Measurements from ENCODE around the gene SLCO3A1. TPM values are rescaled to one million over a fixed set of nuclear protein-coding genes. Genes with fewer than 3 reads are reported as not detected.

SLCO3A1 gene
- total and polyA plus RNA-seq, 12 donors: 1.8 to 26.6 (median 17.2) TPM

GRCh38 chr15:92195241-92195640 lies 341.7 kb downstream of the SLCO3A1 start:
- Histone ChIP-seq H3K9me3 (replicated peaks in 1 of 3) (no peaks in the 10 kb centered on the region), H3K4me1 (replicated peaks in 1 of 2) (no peaks in the 10 kb centered on the region), H3K27me3 (no peaks in the 10 kb centered on the region), H3K27ac (no peak overlapping the region), H3K4me3 (no peak overlapping the region), H3K36me3 (replicated peaks in 1 of 2) (no peaks in the 10 kb centered on the region)
- DNase-seq: no peak
- 57 to 71% (median 65%) methylated on average over 2 of the region's 2 CpGs for WGBS, 4 donors
- intact Hi-C loops (cut with DNase I): no loop called here
- no peak for TF ChIP-seq CTCF (IDR thresholded peaks at IDR 0.05)
- no peak for TF ChIP-seq POLR2A (IDR thresholded peaks at IDR 0.05)

GRCh38 chr15:92196342-92196741 lies 342.8 kb downstream of the SLCO3A1 start:
- 76 to 94% (median 82%) methylated on average over 4 of the region's 4 CpGs for WGBS, 4 donors
- no peaks in the 10 kb centered on the region for H3K36me3 ChIP-seq (replicated peaks in 1 of 2)

GRCh38 chr15:92197746-92198145 lies 344.2 kb downstream of the SLCO3A1 start:
- H3K27me3 ChIP-seq: no peaks in the 10 kb centered on the region
- H3K4me3 ChIP-seq: no peak overlapping the region
- no peaks in the 10 kb centered on the region for H3K4me1 ChIP-seq (replicated peaks in 1 of 2)
- intact Hi-C loops (cut with DNase I): no loop called here
- H3K9me3 ChIP-seq (replicated peaks in 1 of 3): no peaks in the 10 kb centered on the region
- H3K36me3 ChIP-seq (replicated peaks in 1 of 2): no peaks in the 10 kb centered on the region
- H3K27ac ChIP-seq: no peak overlapping the region
- WGBS, 4 donors: 66 to 75% (median 71%) methylated on average over 2 of the region's 2 CpGs
- TF ChIP-seq POLR2A (IDR thresholded peaks at IDR 0.05) (no peak), CTCF (IDR thresholded peaks at IDR 0.05) (no peak)
- DNase-seq: no peak

More at GRCh38 chr15:92196342-92196741, 342.8 kb downstream of the SLCO3A1 start:
- intact Hi-C loops (cut with DNase I): no loop called here
- no peak for DNase-seq
- H3K27me3 ChIP-seq: no peaks in the 10 kb centered on the region
- no peak for TF ChIP-seq POLR2A (IDR thresholded peaks at IDR 0.05)
- TF ChIP-seq CTCF (IDR thresholded peaks at IDR 0.05): no peak
- H3K4me1 ChIP-seq (replicated peaks in 1 of 2): no peaks in the 10 kb centered on the region
- no peak overlapping the region for H3K4me3 ChIP-seq
- no peak overlapping the region for H3K27ac ChIP-seq
- no peaks in the 10 kb centered on the region for H3K9me3 ChIP-seq (replicated peaks in 1 of 3)

- no peak for TF ChIP-seq POLR2A (IDR thresholded peaks at IDR 0.05)
- no peak for TF ChIP-seq CTCF (IDR thresholded peaks at IDR 0.05)
- Histone ChIP-seq H3K27me3 (no peaks in the 10 kb centered on the region), H3K4me1 (replicated peaks in 1 of 2) (no peaks in the 10 kb centered on the region), H3K4me3 (no peak overlapping the region), H3K27ac (no peak overlapping the region), H3K36me3 (replicated peaks in 1 of 2) (no peaks in the 10 kb centered on the region), H3K9me3 (replicated peaks in 1 of 3) (no peaks in the 10 kb centered on the region)
- DNase-seq: no peak
- 35 to 80% (median 71%) methylated on average over 2 of the region's 2 CpGs for WGBS, 4 donors
- intact Hi-C loops (cut with DNase I): no loop called here
These were observed 347.4 kb downstream of the SLCO3A1 start for GRCh38 chr15:92200891-92201290.

All from adrenal gland (tissue), 12 donors.